HG02885 (cell line): ENCODE measurements around the gene GSC2.

ENCODE experiments used
- ATAC-seq: cut with Tn5 transposase; IDR thresholded peaks from one replicate; pipeline ENCODE4 v1.9.1; 2021; ENCODE audit warnings: mild to moderate bottlenecking; ENCODE audit not compliant: unreplicated experiment, poor library complexity

Gene GSC2

DNA sequence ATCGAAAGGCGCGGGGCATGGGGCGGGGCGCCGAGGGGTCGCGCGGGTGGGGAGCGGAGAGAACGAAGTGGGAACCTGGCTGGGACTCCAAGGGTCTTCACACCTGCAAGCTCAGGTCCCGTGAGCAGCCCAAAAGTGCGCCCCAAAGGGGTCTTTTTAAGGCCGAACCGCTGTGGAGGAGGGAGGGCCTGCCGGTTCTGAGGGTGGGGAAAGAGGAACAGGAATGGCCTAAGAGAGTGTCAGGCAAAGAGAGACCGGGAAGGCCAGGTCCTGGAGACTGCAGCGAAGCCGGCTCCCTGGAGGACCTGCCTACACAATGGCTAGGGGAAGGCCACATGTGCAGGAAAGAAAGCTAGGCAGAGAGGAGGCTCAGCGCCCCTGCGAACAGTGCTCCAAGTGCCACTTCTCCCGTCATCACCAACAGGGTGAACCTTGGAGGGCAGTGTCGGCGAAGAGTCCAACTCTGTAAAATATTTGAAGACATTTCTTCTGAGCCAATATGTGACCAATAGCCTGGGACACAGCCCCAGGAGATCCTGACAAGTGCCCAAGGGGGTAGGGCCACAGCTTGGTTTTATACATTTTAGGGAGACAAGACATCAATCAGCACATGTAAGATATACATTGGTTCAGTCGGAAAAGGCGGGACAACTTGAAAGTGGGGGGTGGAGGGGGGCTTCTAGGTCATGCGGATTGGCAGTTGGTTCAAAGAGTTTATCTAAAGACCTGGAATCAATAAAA lies 27.2 kb downstream of the GSC2 start:
- ATAC-seq, result no peak

DNA sequence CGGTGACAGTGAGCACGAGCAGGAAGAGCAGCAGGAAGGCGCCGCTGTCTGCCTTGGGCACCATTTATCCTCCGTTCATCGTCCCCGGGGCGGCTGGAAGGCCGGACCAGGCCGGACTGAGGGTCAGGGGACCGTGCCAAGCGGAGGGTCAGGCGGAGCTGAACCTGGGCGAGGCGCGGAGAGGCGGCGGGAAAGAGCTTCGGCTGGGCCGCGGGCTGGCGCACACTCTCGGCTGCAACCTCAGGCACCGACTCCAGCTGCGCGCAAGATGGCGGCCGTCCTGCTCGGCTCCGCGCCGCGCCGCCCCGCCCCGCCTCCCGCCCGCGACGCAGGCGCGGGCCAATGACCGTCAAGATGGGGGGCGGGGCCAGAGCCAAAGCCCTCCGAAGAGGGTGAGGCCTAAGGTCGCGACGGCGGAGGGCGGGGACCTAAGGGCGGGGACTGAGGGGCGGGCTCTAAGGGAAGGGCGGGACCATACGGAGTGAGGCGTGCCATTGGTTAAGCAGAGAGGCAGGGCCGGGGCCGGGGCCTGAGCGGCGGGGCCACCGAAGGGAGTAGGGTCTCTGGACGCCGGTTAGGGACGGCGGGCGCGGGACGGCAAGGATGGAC lies 27.8 kb downstream of the GSC2 start, which contains the start of gene DGCR2:
Gene DGCR2, minus strand, starts transcription at position 270 of the 609 bp plus-strand sequence. Its CDS starts 206 bp downstream, at position 64.
- peak; percentile 91 for ATAC-seq

DNA sequence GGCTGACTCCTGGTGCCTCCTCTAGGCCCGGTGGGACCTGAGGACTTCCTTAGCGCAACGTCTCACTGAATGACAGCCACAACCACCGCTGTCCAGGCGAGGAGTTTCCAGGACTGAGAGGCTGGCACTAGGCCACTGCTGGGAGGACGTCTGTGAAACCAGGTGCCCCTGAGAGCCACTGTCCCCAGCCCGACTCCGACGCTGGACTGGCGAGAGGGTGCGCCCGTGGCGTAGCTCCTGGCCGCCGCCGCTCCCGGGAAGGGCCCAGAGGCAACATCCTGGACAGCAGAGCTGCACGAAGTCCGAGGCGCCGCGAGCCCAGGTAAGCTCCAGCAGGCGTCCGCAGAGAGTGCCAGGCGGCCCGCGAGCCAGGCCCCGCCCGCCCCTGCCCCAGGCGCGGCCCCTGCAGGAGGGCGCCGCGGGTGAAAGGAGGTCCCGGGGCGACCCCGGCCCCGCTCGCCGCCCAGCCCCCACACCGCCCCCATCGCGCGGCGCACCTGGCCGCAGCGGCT lies 28.4 kb downstream of the GSC2 start:
- ATAC-seq, result peak; percentile 23

DNA sequence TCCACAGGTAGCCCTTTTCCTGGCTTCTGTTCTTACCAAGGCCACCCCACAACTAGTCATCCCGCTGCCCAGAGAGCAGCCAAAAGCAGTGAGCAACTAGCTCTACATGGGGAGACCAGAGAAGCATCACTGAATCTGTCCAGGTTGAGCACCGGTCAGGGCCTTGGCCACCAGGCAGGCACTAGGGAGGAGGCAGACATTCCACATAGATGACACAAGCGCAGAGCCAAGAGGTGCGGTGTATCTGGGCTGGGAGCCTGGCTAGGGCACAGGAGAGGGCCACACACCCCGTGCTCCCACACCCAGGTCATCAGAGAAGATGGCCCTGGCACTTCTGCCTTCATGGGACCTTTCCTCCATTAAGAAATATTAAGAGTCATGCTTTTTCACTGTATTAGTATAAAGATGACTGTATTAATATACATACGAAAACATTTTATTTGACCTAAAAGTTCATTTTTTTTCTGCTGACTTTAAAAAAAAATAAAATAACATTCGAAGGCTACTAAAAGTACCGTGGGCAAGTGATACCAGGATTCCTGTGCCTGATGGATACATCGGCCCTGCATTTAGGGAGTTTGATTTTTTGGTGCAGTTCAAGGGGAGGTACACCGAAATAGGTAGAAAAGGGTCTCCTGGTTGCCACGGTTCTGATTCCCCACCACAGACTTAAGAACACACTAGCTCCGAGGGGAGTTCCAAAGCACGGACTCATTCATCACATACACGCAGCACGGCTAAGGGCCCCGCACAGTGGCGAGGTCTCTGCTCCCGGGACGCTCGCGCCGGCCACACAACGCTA lies 29.1 kb downstream of the GSC2 start:
- ATAC-seq, result no peak

DNA sequence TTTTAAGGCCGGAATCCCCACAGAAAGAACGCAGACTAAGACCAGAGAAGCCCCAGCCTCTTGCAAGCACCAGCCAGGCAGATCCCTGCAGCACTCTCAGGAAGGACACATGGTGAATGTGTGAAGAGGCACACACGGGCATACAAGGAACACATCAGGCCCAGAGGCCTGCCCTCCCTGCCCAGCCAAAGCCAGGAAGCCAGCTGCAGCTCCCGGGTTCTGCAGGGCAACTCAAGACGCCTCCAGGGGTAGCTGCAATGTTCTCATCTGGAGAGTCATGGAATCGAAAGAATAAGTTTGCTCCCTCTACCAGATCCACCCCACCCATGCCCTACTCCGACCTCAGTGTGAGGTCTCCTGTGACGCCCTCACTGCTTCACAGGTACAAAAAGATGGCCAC lies 30.1 kb downstream of the GSC2 start:
- ATAC-seq, result no peak

DNA sequence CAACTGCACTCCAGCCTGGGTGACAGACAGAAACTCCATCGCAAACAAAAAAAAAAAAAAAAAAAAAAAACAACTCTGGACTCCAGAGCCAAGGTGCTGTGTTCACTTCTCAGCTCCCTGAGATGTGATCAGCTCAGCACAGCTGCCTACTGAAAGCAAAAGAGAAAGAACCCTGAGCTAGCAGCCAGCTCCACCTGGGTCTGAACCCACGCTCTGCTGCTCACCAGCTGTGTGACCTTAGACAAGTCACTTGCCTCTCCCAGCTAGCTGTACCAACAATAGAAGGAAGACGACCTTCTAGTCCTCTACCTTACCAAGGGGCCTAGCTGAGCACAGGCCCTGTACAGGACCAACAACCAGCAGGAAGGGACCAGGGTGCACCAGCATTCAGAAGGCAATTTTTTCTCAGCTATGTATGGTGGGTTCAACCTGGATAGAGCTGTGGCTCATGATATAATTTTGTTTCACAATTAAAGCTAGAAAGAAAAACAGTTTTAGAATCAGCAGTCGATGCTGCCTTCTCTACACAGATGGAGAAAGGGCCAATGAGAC lies 31.7 kb downstream of the GSC2 start:
- ATAC-seq, result no peak

DNA sequence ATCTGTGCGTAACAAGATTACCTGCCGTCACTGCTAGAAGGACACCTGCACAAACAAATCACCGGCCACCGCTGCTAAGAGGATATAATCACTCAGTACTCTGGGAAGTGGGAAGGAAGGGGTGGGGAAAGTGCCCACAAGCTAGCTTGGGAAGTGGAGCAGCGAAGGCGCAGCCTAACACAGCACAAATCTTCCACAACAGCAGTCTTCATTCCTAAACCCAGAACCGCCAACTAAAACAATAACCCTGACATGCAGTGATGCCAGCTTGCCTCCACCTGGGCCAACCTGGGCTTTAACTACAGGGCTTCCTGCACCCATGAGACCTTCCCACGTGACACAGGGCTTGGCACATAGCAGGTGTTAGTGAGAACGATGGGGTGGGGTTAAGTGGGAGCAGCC lies 33.0 kb downstream of the GSC2 start:
- ATAC-seq, result no peak

DNA sequence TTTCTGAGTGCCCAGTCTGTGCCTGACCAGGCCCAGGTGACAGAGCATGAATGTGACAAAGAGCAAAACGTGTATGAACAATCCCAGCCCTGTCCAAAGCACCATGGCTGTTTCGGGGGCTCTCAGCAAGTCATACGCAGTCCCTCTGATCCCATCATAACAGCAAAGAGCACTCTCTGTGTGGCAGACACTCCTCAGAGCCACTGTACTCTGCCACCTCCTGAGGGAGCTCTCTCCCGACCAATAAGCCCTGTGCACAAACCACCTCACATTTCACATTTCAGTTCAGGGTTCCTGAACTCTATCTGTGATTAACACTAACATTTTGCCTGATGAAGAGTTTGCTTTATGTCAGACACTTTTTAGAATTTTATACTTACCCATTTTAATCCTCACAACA lies 34.5 kb downstream of the GSC2 start:
- no peak for ATAC-seq

DNA sequence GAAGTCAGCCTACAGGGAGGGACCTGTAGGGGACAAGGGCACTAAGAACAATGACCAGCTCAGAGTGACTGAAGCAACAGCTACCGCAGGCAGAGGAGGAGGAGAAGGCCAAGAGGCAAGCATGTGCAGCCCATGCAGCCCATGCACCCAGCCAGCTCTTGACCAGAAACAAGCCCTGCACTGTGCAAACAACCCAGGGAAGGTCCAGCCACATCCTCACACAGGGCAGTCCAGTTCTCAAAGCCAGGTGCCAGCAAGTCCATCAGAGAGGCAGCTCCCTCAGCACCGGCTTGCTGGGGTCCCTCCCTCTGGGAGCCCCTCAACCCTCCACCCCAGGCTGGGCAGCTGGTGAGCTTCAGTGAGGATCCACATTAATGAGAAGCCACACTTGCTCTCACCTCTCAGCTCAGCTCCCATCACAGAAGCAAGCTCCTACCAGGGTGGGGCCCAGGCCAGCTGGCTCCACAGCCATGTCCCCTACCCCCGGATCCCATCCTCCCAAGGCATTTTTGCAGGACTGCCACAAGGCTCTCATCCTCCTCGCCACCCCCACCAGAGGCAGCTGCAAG lies 35.0 kb downstream of the GSC2 start:
- no peak for ATAC-seq

DNA sequence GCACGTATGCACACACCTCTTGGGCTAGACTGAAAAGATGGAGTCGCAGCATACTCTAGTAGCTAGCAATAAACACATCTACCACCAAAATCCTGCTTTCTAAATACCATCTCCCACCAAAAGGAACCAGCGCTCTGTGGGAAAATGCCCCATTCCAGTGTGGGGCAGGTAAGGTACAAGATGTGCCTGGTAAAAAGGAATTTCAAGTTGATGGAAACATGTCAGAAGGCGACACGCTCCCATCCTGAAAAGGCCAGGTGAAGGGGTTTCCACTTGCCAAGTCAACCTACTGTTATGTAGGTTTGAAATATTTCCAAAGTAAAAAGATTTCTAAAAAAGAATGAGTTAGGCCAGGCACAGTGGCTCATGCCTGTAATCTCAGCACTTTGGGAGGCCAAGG lies 36.7 kb downstream of the GSC2 start:
- no peak for ATAC-seq

DNA sequence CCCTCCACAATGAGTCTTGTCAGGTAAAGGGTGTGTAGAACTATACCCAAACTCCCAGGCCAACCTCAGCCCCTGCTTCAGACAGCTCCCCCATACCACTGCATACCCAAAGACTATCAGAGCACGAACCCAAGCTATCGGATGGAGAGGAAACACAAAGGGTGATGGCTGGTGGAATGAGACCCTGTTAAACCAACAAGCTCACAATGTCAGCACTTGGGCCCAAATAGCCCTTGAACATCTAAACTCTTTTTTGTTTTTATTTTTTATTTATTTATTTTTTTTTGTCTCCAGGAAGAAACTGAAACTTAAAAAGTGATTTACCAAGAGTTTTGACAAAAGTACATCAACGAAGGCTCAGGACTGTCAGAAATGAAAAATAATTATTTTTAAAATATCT lies 38.5 kb downstream of the GSC2 start:
- no peak for ATAC-seq

DNA sequence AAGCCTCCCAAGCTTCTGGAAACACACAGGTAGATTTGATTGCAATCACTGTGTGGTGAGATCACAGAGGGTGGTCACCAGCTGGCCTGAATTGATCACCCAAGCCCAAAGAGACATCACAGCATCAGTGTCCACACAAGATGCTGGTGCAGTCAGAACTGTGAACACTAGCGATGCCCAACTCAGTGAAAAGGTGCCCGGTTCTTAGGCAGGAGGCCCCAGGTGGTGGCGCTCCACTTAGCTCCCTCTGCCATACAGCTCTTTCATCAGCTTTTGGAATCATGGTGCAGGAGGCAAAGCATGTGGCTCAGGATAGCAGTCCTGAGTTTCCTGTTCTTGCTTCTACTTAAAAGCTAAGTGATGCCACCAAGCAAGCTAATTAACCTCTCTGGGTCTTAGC lies 39.0 kb downstream of the GSC2 start:
- ATAC-seq, result no peak

DNA sequence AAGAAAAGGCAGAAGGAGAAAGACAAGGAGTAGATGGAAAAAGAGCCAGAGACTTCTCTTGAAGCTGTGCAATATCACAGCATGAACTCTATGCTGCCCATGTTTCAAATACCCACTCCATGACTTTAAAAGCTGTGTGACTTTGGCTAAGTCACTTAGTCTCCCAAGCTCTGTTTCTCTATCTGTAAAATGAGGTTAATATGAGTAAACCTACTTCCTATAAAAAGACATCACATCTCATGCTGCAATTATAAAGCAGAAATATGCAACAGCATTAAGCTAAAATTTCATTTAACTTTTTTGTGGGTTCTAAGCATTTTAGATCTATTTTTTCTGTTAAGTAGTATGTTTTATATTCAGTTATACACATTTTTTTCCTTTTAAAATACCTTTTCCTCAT lies 39.4 kb downstream of the GSC2 start:
- no peak for ATAC-seq

DNA sequence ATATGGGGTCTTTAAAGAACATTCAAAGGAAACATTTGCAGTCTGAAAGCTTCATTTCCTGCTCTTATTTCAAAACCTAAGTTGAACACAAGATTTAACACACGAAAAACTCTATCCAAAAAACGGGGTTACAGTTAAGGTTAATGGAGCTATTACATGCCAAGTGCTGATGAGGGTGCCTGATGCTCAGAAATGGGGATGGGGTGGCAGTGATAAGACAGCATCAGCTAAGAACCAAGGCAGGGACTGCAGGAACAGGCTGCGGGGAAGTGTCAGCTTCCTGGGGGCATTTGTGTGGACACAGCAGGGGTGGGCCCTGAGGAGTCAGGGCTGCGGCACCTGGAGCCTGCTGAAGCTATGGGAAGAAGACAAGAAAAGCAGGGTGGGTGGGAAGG lies 40.0 kb downstream of the GSC2 start:
- no peak for ATAC-seq

DNA sequence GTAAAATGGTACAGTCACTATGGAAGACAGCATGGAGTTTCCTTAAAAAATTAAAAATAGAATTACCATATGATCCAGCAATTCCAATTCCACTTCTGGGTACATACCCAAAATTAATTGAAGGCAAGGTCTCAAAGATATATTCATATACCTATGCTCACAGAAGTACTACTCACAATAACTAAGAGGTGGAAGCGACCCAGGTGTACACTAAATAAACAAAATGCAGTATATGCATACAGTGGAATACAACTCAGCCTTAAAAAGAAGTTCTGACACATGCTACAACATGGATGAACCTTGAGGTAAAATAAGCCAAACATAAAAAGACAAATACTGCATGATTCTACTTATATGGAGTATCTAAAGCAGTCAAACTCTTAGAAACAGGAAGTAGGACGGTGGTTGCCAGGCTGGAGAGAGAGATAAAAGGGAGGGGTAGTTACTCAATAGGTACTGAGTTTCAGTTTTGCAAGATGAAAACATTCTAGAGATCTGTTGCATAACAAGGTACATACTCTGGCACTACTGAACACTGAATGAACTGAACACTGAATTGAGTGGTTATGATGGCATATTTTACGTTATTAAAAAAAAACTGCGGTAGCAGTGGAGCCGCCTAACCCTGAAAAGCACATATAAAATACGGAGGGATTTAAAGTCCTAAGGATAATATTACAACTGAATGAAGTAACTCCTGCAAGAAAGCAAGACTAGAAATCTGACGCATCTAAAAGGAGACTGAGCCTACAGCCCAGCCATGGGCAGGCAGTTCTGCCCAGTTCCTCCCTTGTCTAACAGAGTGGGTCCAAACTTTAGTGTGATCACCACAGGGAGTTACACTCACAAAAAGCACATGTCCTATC lies 40.7 kb downstream of the GSC2 start:
- ATAC-seq, result peak; percentile 88

DNA sequence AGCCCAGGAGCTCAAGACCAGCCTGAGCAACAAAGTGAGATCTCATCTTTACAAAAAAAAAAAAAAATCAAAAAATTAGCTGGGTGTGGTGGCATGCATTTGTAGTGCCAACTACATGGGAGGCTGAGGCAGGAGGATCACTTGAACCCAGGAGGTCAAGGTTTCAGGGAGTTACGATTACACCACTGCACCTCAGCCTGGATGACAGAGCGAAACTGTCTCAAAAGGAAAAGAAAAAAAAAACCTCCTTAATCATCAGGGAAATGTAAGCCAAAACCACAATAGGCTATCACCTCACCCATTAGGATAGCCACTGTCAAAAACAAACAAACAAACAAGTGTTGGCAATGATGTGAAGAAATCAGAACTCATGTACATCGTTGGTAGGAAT lies 41.3 kb downstream of the GSC2 start:
- no peak for ATAC-seq

DNA sequence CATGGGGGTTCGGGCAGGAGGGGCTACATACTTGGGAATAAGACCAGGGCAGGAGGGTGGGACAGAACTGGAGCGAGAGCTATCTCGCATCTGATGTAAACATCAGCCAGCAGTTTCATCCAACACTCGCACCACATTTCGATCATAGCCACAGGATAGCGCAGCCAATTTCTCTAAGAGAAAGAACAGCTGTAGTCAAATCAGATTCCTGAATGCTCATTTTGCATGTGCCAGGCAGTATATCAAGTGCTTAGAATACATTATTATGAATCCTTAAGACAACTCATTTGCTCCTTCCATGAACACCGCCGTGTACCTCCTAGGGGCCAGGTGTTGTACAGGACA lies 42.4 kb downstream of the GSC2 start:
- ATAC-seq, result no peak

DNA sequence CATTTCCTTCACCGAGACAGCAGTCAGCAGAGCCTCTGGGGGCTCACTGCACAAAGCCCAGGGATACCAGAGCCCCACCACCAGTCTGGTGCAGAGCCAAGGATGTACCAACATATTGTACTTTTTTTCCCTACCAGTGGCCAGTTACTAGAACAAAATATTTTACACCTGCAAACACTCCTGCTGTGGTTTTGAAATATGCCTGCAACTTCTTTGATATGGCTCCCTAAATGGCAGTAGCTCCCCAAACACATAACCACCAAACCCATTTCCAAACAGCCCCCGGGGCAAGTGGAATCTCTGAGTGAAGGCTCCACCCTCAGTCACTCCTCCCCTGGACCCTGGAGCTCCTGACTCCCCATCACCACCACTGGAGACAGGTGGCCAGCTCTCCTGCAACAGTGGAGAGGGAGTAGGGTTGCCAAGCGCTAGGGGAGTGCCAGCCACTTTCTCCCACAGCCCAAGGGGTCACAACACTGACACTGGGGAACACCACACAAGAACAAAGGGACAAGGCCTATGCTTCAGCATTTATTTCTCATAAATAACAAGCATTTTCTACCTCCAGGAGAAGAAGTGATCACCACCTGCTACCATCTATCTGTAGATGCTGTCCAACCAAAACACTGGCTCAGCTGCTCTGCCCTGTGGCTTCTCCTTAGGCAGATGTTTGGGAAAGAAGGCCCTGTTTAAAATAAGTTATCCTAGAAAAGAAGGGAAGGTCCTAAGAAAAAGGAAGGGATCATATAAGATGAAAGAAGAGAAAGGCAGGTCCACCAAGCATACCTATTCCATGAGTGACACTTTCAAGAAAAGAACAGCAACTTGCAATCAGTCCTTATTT lies 43.0 kb downstream of the GSC2 start:
- ATAC-seq, result no peak
